Endothelial cell of umbilical vein (primary cell): ENCODE measurements around the gene CCDC27. TPM values are rescaled to one million over a fixed set of nuclear protein-coding genes. Genes with fewer than 3 reads are reported as not detected.

Source experiments
- BruUV-seq: library from RNA; stranded (reverse); fragments of 400-500 nt; replicated peaks from 2 replicates; lab custom pipeline; 2021; lab: Mats Ljungman, UMichigan
- CTCF ChIA-PET: fragments of 300-600, 350-600 bp; sonication (Branson Sonifier 250); formaldehyde crosslinking; loops from one replicate; lab custom pipeline; 2021; ENCODE audit warnings: antibody characterized with exemption, inconsistent platforms; lab: Charles Lee
- POLR2A ChIA-PET: fragments of 300-600, 350-600 bp; sonication (Branson Sonifier 250); formaldehyde crosslinking; loops from one replicate; lab custom pipeline; 2021; ENCODE audit warnings: antibody characterized with exemption, inconsistent platforms; lab: Charles Lee
- DNase-seq: peaks from one replicate; pipeline ENCODE4 v3.0.0-alpha.2; 2011; ENCODE audit warnings: low read depth, low spot score
- FAIRE-seq: peaks from 2 replicates; lab custom pipeline; 2011; peaks lifted over from hg19 to GRCh38; lab: Jason Lieb, UNC
- H2AFZ ChIP-seq: 2 replicates; pipeline ENCODE4 v1.6.0; 2012; ENCODE audit warnings: low read depth, low read length, control low read depth, inconsistent platforms
- H3K27ac ChIP-seq: 2 replicates; pipeline ENCODE4 v1.5.1; 2011; ENCODE audit warnings: low read depth, mild to moderate bottlenecking, control low read depth, low read length, moderate library complexity; ENCODE audit not compliant: insufficient read depth
- H3K27me3 ChIP-seq, 2 experiments: 2 replicates each; pipeline versions ENCODE4 v1.6.0 to v1.6.1; 2011; ENCODE audit warnings: low read length in 2 of 2, mixed read lengths in 1 of 2; ENCODE audit not compliant: control insufficient read depth in 2 of 2, insufficient read depth in 2 of 2
- H3K36me3 ChIP-seq, 2 experiments: 2 replicates in 1 of 2; 3 replicates in 1 of 2; pipeline ENCODE4 v1.5.1; 2011; ENCODE audit warnings: low read length in 2 of 2, mild to moderate bottlenecking in 1 of 2, moderate library complexity in 1 of 2; ENCODE audit not compliant: control insufficient read depth in 2 of 2, insufficient read depth in 2 of 2; ENCODE audit errors: extremely low read depth in 1 of 2
- H3K4me1 ChIP-seq: 3 replicates; pipeline ENCODE4 v1.5.1; 2011; ENCODE audit warnings: mild to moderate bottlenecking, low read length; ENCODE audit not compliant: control insufficient read depth, insufficient read depth; ENCODE audit errors: extremely low read depth
- H3K4me2 ChIP-seq: 2 replicates; pipeline ENCODE4 v1.6.1; 2011; ENCODE audit warnings: low read length, control low read depth, mixed read lengths; ENCODE audit not compliant: insufficient read depth
- H3K4me3 ChIP-seq, 3 experiments: fragments of 200-600 bp in 1 of 3; sonication (generic), shearing (Covaris generic) in 1 of 3; replicated peaks in 1 of 3; 2 replicates each; pipeline ENCODE4 v1.5.1; 2011 to 2016; ENCODE audit warnings: control low read depth in 3 of 3, low read length in 3 of 3, mild to moderate bottlenecking in 2 of 3, inconsistent platforms in 1 of 3, low read depth in 1 of 3, moderate library complexity in 1 of 3; ENCODE audit not compliant: insufficient read depth in 1 of 3
- H3K79me2 ChIP-seq: 2 replicates; pipeline ENCODE4 v1.6.0; 2012; ENCODE audit warnings: low read length, inconsistent platforms; ENCODE audit not compliant: control insufficient read depth, insufficient read depth
- H3K9ac ChIP-seq: replicated peaks from 2 replicates; pipeline ENCODE3; 2011; ENCODE audit warnings: low read length, control low read depth; ENCODE audit not compliant: insufficient read depth; ENCODE audit errors: extremely low read depth
- H3K9me1 ChIP-seq: replicated peaks from 3 replicates; pipeline ENCODE4 v1.6.0; 2011; ENCODE audit warnings: mild to moderate bottlenecking, low read length; ENCODE audit not compliant: control insufficient read depth, insufficient read depth; ENCODE audit errors: extremely low read depth
- H3K9me3 ChIP-seq: replicated peaks from 2 replicates; pipeline ENCODE4 v1.5.1; 2012; ENCODE audit warnings: low read length, inconsistent platforms; ENCODE audit not compliant: control insufficient read depth, insufficient read depth
- H4K20me1 ChIP-seq: replicated peaks from 2 replicates; pipeline ENCODE3; 2011; ENCODE audit warnings: mild to moderate bottlenecking, low read length; ENCODE audit not compliant: control insufficient read depth, insufficient read depth; ENCODE audit errors: extremely low read depth
- FOS ChIP-seq: IDR thresholded peaks from 2 replicates; pipeline ENCODE4 v1.6.1; 2011; ENCODE audit warnings: mild to moderate bottlenecking, low read length, moderate library complexity, borderline replicate concordance; ENCODE audit not compliant: insufficient read depth
- GATA2 ChIP-seq: IDR thresholded peaks from 2 replicates; pipeline ENCODE4 v1.7.0; 2011; ENCODE audit warnings: low read depth, mild to moderate bottlenecking, moderate library complexity, mixed read lengths, low read length; ENCODE audit not compliant: insufficient read length, insufficient read depth
- JUN ChIP-seq: IDR thresholded peaks from 2 replicates; pipeline ENCODE4 v1.6.1; 2011; ENCODE audit warnings: borderline replicate concordance, low read depth; ENCODE audit not compliant: insufficient read length, insufficient read depth
- MYC ChIP-seq: IDR thresholded peaks from one replicate; pipeline ENCODE4 v1.6.1; 2011; ENCODE audit warnings: mild to moderate bottlenecking, low read depth, low read length
- POLR2A ChIP-seq: IDR thresholded peaks from 2 replicates; pipeline ENCODE4 v1.6.1; 2012; ENCODE audit warnings: low read depth, mild to moderate bottlenecking, control low read depth, low read length
- POLR2AphosphoS5 ChIP-seq: IDR thresholded peaks from 2 replicates; pipeline ENCODE4 v1.6.1; 2012; ENCODE audit warnings: low read depth, mild to moderate bottlenecking, control low read depth, low read length, moderate library complexity; ENCODE audit not compliant: insufficient read depth
- dilution Hi-C: fragments of 300-500 bp; cut with MboI; formaldehyde crosslinking; loops from one replicate; pipeline ENCODE4 v1.15.0; 2019; ENCODE audit warnings: low sequenced_read_pairs; ENCODE audit not compliant: extremely low pct_ligation_motif_present
- intact Hi-C: fragments of 100-400 bp; cut with micrococcal nuclease; formaldehyde crosslinking; loops from one replicate; pipeline ENCODE4 v1.10.0; 2022
- polyA plus RNA-seq, 4 experiments: library from polyadenylated mRNA; depleted of rRNA in 3 of 4; stranded (reverse) in 3 of 4; unstranded in 1 of 4; fragments of >200 nt; gene quantifications; 2 replicates each; pipeline versions ENCODE4 v1.2.1 to v1.2.3, GENCODE V29; 2011 to 2012; ENCODE audit warnings: missing spikeins in 1 of 4
- total RNA-seq: library from RNA; stranded (reverse); gene quantifications from 2 replicates; pipeline ENCODE4 v1.2.3, GENCODE V29; 2021
- TF ChIP-seq, protein P1 (sequence below): IDR thresholded peaks from 2 replicates; pipeline ENCODE4 v1.6.1; 2011; ENCODE audit not compliant: insufficient read depth, insufficient read length
- TF ChIP-seq, protein P2 (sequence below), 2 donors: IDR thresholded peaks; 1 replicate in 1 of 2; 2 replicates in 1 of 2; pipeline ENCODE4 v1.5.1; 2011; ENCODE audit warnings: low read length in 2 of 2, mild to moderate bottlenecking in 2 of 2, moderate library complexity in 2 of 2, control low read depth in 1 of 2, inconsistent platforms in 1 of 2, low read depth in 1 of 2; ENCODE audit not compliant: insufficient read depth in 1 of 2; ENCODE audit errors: extremely low read depth in 1 of 2

Gene CCDC27
- total and polyA plus RNA-seq, 2 donors (not counting 3 experiments of a cell fraction or from before 2014, with no cell fraction given), result not detected

DNA sequence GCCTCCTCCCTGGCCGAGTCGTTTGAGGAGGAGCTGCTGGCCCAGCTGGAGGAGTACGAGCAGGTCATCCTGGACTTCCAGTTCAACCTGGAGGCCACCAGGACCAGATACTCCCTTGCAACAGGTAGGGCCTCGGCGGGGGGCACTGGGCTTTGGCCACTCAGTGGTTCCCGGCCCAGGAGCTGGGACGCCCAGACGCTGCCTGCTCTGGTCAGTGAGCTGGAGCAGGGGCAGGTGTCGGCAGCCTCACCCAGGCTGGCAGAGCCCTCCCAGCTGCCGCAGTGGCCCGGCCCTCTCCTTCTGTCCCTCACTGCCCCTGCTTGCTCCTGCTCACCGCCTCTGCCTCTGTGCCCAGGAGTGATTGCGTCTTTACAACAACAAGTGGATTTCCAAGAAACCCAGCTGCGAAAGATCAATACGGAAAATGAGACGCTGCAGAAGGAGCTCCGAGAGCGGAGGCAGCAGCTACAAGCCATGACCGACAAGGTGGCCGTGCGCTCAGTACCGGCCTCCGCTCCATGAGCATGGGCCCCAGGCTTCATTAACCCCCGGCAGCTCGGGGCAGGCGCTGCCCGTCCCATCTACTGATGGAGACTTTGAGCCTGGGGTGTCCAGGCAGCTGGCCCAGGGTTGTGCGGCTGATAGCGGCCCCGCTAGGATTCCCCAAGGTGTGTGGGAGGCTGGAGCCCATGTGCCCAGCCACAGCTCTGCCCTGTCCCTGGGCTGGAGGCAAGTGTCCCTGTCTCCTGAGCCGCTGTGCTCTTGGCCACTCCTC is 11.3 kb downstream of the CCDC27 start:
- Histone ChIP-seq H3K27ac (no peak overlapping the region), H3K4me2 (no peak overlapping the region), H3K27me3 (peaks cover 0 to 4% of the 10 kb centered on the region in 2 experiments), H3K4me1 (no peaks in the 10 kb centered on the region), H3K79me2 (no peaks in the 10 kb centered on the region), H4K20me1 (no peaks in the 10 kb centered on the region), H3K4me3 (no peak overlapping the region), H3K36me3 (no peaks in the 10 kb centered on the region), H3K9ac (no peak overlapping the region), H2AFZ (no peak overlapping the region), H3K9me3 (no peaks in the 10 kb centered on the region), H3K9me1 (no peaks in the 10 kb centered on the region)
- DNase-seq (no peak), FAIRE-seq (no peak)
- CTCF ChIA-PET, result interaction anchor here (0.7 kb wide), 1 partner anchor 39 kb away, joined by 4 read pairs; no protein-coding TSS in a partner anchor
- dilution Hi-C loops, result no loop called here
- no peak for TF ChIP-seq POLR2A
- TF ChIP-seq, protein P1, sequence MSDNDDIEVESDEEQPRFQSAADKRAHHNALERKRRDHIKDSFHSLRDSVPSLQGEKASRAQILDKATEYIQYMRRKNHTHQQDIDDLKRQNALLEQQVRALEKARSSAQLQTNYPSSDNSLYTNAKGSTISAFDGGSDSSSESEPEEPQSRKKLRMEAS, result no peak
- no peak for TF ChIP-seq JUN
- TF ChIP-seq POLR2AphosphoS5, result no peak
- TF ChIP-seq FOS, result no peak
- TF ChIP-seq, protein P2, sequence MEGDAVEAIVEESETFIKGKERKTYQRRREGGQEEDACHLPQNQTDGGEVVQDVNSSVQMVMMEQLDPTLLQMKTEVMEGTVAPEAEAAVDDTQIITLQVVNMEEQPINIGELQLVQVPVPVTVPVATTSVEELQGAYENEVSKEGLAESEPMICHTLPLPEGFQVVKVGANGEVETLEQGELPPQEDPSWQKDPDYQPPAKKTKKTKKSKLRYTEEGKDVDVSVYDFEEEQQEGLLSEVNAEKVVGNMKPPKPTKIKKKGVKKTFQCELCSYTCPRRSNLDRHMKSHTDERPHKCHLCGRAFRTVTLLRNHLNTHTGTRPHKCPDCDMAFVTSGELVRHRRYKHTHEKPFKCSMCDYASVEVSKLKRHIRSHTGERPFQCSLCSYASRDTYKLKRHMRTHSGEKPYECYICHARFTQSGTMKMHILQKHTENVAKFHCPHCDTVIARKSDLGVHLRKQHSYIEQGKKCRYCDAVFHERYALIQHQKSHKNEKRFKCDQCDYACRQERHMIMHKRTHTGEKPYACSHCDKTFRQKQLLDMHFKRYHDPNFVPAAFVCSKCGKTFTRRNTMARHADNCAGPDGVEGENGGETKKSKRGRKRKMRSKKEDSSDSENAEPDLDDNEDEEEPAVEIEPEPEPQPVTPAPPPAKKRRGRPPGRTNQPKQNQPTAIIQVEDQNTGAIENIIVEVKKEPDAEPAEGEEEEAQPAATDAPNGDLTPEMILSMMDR (IDR thresholded peaks at IDR 0.05; ENCODE audit: extremely low read depth in 1 of 2, insufficient read depth in 1 of 2, low read depth in 1 of 2, low read length in 2 of 2), result no peak
- no peak for TF ChIP-seq MYC
- no peak for TF ChIP-seq GATA2
- POLR2A ChIA-PET, result no interaction called here
- no TSS peak for BruUV-seq
- intact Hi-C loops, result no loop called here
